Measurements from ENCODE around the gene EAF1.
"Not testable (repeated sequence)": the region's sequence is repeated elsewhere in the genome, so short reads cannot be mapped to it uniquely, and the experiment has no call there.

DNA sequence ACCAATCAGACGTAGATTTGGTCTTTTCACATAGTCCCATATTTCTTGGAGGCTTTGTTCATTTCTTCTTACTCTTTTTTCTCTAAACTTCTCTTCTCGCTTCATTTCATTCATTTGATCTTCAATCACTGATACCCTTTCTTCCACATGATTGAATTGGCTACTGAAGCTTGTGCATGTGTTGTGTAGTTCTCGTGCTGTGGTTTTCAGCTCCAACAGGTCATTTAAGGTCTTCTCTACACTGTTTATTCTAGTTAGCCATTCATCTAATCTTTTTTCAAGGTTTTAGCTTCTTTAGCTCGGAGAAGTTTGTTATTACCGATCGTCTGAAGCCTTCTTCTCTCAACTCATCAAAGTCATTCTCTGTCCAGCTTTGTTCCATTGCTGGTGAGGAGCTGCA lies 57.2 kb downstream of the EAF1 start:
- TF ChIP-seq POLR2A (IDR thresholded peaks at IDR 0.05): not testable (repeated sequence)
- TF ChIP-seq, protein P1, sequence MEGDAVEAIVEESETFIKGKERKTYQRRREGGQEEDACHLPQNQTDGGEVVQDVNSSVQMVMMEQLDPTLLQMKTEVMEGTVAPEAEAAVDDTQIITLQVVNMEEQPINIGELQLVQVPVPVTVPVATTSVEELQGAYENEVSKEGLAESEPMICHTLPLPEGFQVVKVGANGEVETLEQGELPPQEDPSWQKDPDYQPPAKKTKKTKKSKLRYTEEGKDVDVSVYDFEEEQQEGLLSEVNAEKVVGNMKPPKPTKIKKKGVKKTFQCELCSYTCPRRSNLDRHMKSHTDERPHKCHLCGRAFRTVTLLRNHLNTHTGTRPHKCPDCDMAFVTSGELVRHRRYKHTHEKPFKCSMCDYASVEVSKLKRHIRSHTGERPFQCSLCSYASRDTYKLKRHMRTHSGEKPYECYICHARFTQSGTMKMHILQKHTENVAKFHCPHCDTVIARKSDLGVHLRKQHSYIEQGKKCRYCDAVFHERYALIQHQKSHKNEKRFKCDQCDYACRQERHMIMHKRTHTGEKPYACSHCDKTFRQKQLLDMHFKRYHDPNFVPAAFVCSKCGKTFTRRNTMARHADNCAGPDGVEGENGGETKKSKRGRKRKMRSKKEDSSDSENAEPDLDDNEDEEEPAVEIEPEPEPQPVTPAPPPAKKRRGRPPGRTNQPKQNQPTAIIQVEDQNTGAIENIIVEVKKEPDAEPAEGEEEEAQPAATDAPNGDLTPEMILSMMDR (IDR thresholded peaks at IDR 0.05): not testable (repeated sequence)
